CD14-positive monocyte (primary cell): ENCODE data around the gene CDC42BPB. TPM values are rescaled to one million over a fixed set of nuclear protein-coding genes. Genes with fewer than 3 reads are reported as not detected.

Source experiments
- DNase-seq, 3 donors: peaks; one replicate each; pipeline ENCODE4 v3.0.0-alpha.2; 2011 to 2022
- H2AFZ ChIP-seq: 2 replicates; pipeline ENCODE4 v1.6.0; 2012; ENCODE audit warnings: mild to moderate bottlenecking, low read depth, low read length, inconsistent platforms; ENCODE audit not compliant: insufficient read depth, poor library complexity, severe bottlenecking
- H3K27ac ChIP-seq, 2 donors: 1 replicate in 1 of 2; 2 replicates in 1 of 2; pipeline ENCODE4 v1.5.1; 2012 to 2013; ENCODE audit warnings: low read length in 2 of 2, control low read depth in 1 of 2, inconsistent platforms in 1 of 2, low read depth in 1 of 2, mild to moderate bottlenecking in 1 of 2
- H3K27me3 ChIP-seq, 2 donors: one replicate each; pipeline versions ENCODE4 v1.6.0 to v1.6.1; 2011 to 2013; ENCODE audit warnings: low read length in 2 of 2; ENCODE audit not compliant: control insufficient read depth in 2 of 2, insufficient read depth in 2 of 2
- H3K36me3 ChIP-seq, 2 donors: replicated peaks in 1 of 2; 1 replicate in 1 of 2; 2 replicates in 1 of 2; pipeline versions ENCODE4 v1.5.1 to v1.6.1; 2012 to 2013; ENCODE audit warnings: low read length in 2 of 2, control low read depth in 1 of 2, inconsistent platforms in 1 of 2, mild to moderate bottlenecking in 1 of 2; ENCODE audit not compliant: insufficient read depth in 2 of 2, control insufficient read depth in 1 of 2
- H3K4me1 ChIP-seq, 2 donors: 1 replicate in 1 of 2; 2 replicates in 1 of 2; pipeline versions ENCODE4 v1.5.1 to v1.6.1; 2012 to 2013; ENCODE audit warnings: low read length in 2 of 2, control low read depth in 1 of 2, inconsistent platforms in 1 of 2, mild to moderate bottlenecking in 1 of 2, moderate library complexity in 1 of 2; ENCODE audit not compliant: insufficient read depth in 2 of 2, control insufficient read depth in 1 of 2
- H3K4me2 ChIP-seq: replicated peaks from 2 replicates; pipeline ENCODE3; 2012; ENCODE audit warnings: low read length, moderate library complexity, mild to moderate bottlenecking; ENCODE audit not compliant: poor library complexity, severe bottlenecking; ENCODE audit errors: extremely low read depth
- H3K4me3 ChIP-seq, 3 experiments: fragments of 200-600 bp in 1 of 3; sonication (generic) in 1 of 3; replicated peaks in 1 of 3; 1 replicate in 2 of 3; 2 replicates in 1 of 3; pipeline ENCODE4 v1.5.1; 2011 to 2013; ENCODE audit warnings: low read length in 3 of 3, mild to moderate bottlenecking in 3 of 3, control low read depth in 2 of 3, low read depth in 2 of 3, inconsistent platforms in 1 of 3, moderate library complexity in 1 of 3
- H3K79me2 ChIP-seq: 2 replicates; pipeline ENCODE4 v1.6.0; 2012; ENCODE audit warnings: mild to moderate bottlenecking, control low read depth, inconsistent platforms, low read length, moderate library complexity; ENCODE audit not compliant: insufficient read depth
- H3K9ac ChIP-seq: 2 replicates; pipeline ENCODE4 v1.6.0; 2017; ENCODE audit warnings: low read length, mild to moderate bottlenecking; ENCODE audit not compliant: insufficient read depth, poor library complexity, severe bottlenecking
- H3K9me3 ChIP-seq, 2 donors: replicated peaks in 1 of 2; 1 replicate in 1 of 2; 2 replicates in 1 of 2; pipeline versions ENCODE4 v1.5.1 to v1.6.1; 2012 to 2013; ENCODE audit warnings: low read length in 2 of 2, control low read depth in 1 of 2; ENCODE audit not compliant: control insufficient read depth in 1 of 2, insufficient read depth in 1 of 2
- H4K20me1 ChIP-seq: 2 replicates; pipeline ENCODE4 v1.6.0; 2012; ENCODE audit warnings: mild to moderate bottlenecking, low read length, control low read depth, moderate library complexity; ENCODE audit not compliant: insufficient read depth
- H3K27ac Mint-ChIP-seq, 7 donors: one replicate each; pipeline ENCODE4 v1.8.0; 2020; ENCODE audit warnings: mild to moderate bottlenecking in 7 of 7, mixed read lengths in 7 of 7, moderate library complexity in 6 of 7, inconsistent platforms in 2 of 7
- H3K27me3 Mint-ChIP-seq, 3 donors: one replicate each; pipeline ENCODE4 v1.8.0; 2021 to 2022; ENCODE audit warnings: low read depth in 3 of 3, mild to moderate bottlenecking in 3 of 3, mixed read lengths in 3 of 3, moderate library complexity in 3 of 3, inconsistent platforms in 1 of 3
- H3K36me3 Mint-ChIP-seq, 2 donors: one replicate each; pipeline ENCODE4 v1.8.0; 2020; ENCODE audit warnings: mixed read lengths in 2 of 2, inconsistent platforms in 1 of 2, mild to moderate bottlenecking in 1 of 2
- H3K4me1 Mint-ChIP-seq: one replicate; pipeline ENCODE4 v1.8.0; 2020; ENCODE audit warnings: mild to moderate bottlenecking, mixed read lengths
- H3K4me3 Mint-ChIP-seq, 2 donors: one replicate each; pipeline ENCODE4 v1.8.0; 2020; ENCODE audit warnings: mild to moderate bottlenecking in 2 of 2, mixed read lengths in 2 of 2, moderate library complexity in 1 of 2
- H3K9me3 Mint-ChIP-seq, 7 donors: one replicate each; pipeline ENCODE4 v1.8.0; 2020 to 2022; ENCODE audit warnings: mixed read lengths in 7 of 7, mild to moderate bottlenecking in 6 of 7, moderate library complexity in 6 of 7, inconsistent platforms in 2 of 7
- WGBS: methylation state at CpG from one replicate; pipeline ENCODE4 v1.1.5; 2013; ENCODE audit warnings: missing lambda C conversion rate; ENCODE audit not compliant: insufficient coverage; 5-methylcytosine and 5-hydroxymethylcytosine counted together
- intact Hi-C, 2 donors: fragments of 100-400 bp; cut with micrococcal nuclease; formaldehyde crosslinking; loops; one replicate each; pipeline versions ENCODE4 v1.15.0 to v1.15.1; 2023
- polyA plus RNA-seq, 3 donors: library from polyadenylated mRNA; depleted of rRNA in 1 of 3; unstranded in 2 of 3; stranded (reverse) in 1 of 3; fragments of 300-500 nt in 2 of 3; fragments of >200 nt in 1 of 3; fragmentation: Illumina TruSeq in 2 of 3; gene quantifications; 1 replicate in 2 of 3; 2 replicates in 1 of 3; pipeline ENCODE4 v1.2.3, GENCODE V29; 2012 to 2021
- TF ChIP-seq, protein P1 (sequence below): fragments of 200-600 bp; IDR thresholded peaks from one replicate; pipeline ENCODE4 v1.8.0; 2022; ENCODE audit warnings: antibody characterized with exemption, mild to moderate bottlenecking

CDC42BPB gene
- polyA plus RNA-seq, 3 donors = 0.25 to 19.0 (median 0.60) TPM

DNA sequence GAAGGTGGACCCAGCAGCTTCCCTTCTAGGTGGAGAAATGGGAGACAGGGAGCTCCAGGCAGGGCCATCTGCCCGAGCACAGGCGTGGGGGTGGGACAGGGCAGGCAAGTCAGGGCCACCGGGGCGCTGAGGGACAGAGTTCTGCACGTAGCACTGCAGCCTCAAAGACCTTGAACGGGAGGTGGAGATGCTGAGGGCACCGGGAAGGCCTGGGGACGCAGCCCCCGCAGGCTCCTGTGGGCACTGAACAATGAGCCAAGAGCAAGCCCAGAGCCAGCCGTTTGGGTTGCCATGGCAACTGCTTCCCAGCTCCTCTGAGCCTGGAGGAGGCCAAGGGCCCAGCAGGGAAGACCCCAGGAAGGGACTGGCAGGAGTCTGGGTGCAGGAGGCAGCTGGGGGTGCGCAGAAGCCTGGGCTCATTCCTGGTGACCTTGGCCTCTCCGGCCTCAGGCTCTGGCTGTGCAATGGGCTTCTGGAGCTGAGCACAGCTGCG is 30.0 kb upstream of the CDC42BPB start:
- H3K9ac ChIP-seq = no peak overlapping the region
- H3K27me3 ChIP-seq = peaks cover 5 to 35% of the 10 kb centered on the region in 2 donors
- no peak overlapping the region for H3K4me3 ChIP-seq
- TF ChIP-seq, protein P1, sequence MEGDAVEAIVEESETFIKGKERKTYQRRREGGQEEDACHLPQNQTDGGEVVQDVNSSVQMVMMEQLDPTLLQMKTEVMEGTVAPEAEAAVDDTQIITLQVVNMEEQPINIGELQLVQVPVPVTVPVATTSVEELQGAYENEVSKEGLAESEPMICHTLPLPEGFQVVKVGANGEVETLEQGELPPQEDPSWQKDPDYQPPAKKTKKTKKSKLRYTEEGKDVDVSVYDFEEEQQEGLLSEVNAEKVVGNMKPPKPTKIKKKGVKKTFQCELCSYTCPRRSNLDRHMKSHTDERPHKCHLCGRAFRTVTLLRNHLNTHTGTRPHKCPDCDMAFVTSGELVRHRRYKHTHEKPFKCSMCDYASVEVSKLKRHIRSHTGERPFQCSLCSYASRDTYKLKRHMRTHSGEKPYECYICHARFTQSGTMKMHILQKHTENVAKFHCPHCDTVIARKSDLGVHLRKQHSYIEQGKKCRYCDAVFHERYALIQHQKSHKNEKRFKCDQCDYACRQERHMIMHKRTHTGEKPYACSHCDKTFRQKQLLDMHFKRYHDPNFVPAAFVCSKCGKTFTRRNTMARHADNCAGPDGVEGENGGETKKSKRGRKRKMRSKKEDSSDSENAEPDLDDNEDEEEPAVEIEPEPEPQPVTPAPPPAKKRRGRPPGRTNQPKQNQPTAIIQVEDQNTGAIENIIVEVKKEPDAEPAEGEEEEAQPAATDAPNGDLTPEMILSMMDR = no peak
- Mint-ChIP-seq H3K27ac (no peak overlapping the region), H3K4me3 (no peak overlapping the region), H3K27me3 (peaks cover 24 to 34% (median 24%) of the 10 kb centered on the region in 3 donors), H3K36me3 (no peaks in the 10 kb centered on the region), H3K4me1 (peaks cover 11% of the 10 kb centered on the region), H3K9me3 (peaks cover 0 to 3% (median 0%) of the 10 kb centered on the region in 7 donors)
- no peak overlapping the region for H2AFZ ChIP-seq
- WGBS = 93% methylated on average over 13 of the region's 13 CpGs
- no peak overlapping the region for H3K4me2 ChIP-seq
- no peaks in the 10 kb centered on the region for H3K36me3 ChIP-seq
- peaks cover 10 to 15% of the 10 kb centered on the region in 2 donors for H3K4me1 ChIP-seq
- no peaks in the 10 kb centered on the region for H4K20me1 ChIP-seq
- no peaks in the 10 kb centered on the region for H3K79me2 ChIP-seq
- H3K9me3 ChIP-seq = no peaks in the 10 kb centered on the region
- no peak overlapping the region for H3K27ac ChIP-seq
- intact Hi-C loops = no loop called here
- no peak for DNase-seq

DNA sequence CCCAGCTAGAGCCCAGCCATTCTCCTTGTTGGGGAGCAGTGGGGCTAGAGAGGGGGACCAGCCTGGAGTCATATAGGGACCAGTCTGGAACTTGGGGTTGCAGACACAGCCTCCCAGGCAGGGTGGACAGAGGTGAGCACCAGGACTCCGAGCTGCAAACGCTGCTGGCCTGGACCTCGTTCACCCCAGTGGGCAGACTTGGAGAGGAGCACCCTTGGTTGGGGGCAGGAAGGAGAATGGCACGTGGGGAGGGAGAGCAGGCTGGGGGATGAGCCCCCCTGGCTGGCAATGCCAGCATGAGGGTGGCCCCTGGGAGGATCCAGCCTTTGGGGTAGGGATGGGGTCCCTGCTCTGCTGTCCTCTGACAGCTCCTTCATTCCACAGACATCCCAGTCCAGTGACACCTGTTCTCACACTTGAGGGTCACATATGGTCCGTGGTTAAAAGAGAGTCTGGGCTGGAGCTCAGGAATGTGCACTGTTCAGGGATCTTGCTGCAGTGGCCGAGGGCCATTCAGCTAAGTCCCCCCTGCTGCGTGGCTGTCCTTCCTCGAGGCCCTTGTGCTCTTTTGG is 29.5 kb upstream of the CDC42BPB start:
- intact Hi-C loops = no loop called here
- Mint-ChIP-seq H3K27me3 (peaks cover 24 to 32% (median 24%) of the 10 kb centered on the region in 3 donors), H3K4me1 (peaks cover 8% of the 10 kb centered on the region), H3K4me3 (no peak overlapping the region), H3K9me3 (peaks cover 0 to 3% (median 0%) of the 10 kb centered on the region in 7 donors), H3K27ac (no peak overlapping the region), H3K36me3 (no peaks in the 10 kb centered on the region)
- DNase-seq = no peak
- Histone ChIP-seq H3K9me3 (no peaks in the 10 kb centered on the region), H3K27me3 (peaks cover 5 to 38% of the 10 kb centered on the region in 2 donors), H3K4me2 (no peak overlapping the region), H2AFZ (no peak overlapping the region), H3K4me1 (peaks cover 8 to 11% of the 10 kb centered on the region in 2 donors), H3K9ac (no peak overlapping the region), H3K27ac (no peak overlapping the region), H3K79me2 (no peaks in the 10 kb centered on the region), H3K36me3 (no peaks in the 10 kb centered on the region), H3K4me3 (no peak overlapping the region), H4K20me1 (no peaks in the 10 kb centered on the region)
- TF ChIP-seq, protein P1 = no peak
- 84% methylated on average over 8 of the region's 8 CpGs for whole genome bisulfite sequencing
